Measurements from ENCODE around the gene NR2E3. TPM values are rescaled to one million over a fixed set of nuclear protein-coding genes. Genes with fewer than 3 reads are reported as not detected.

Gene NR2E3
- total and polyA plus RNA-seq, 4 donors = 0.17 to 0.18 TPM; not detected in 2

DNA sequence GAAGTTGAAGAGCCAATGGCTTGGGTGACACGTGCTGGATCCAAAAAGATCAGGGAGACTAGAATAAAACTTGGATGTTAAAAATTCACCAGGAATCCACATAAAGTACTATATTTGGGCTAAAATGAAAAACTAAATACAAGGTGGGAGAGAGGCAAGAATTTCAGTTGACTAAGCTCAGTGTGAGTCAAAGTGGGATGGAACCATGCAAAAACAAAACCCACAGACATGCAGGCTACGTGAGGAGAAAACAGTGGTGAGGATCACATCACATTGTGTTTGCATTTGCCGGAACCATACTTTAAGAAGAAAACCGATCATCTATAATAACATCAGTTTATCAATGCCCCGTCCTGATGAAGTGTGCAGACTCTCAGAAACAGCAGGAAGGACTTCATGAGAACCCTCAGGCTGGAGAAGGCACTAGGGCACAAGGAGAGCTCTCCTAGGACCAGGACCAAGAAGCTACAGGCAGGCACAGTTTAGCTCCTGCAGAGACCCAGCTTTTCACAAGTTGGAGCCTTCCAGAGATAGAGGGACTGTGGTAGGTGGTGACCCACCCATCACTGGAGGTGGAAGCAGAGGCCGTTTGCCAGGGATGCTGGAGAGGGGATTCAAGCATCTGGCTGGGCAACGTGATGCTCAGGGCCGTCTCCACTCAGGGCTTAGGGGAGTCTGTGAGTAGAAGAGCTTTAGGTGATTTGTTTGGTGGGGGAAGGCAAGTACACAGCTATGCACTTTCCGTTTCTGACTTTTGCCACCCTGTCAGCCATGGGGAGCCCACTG is 29.0 kb upstream of the NR2E3 start:
- no peak for DNase-seq (ENCODE audit: low spot score)
- no peak overlapping the region for H3K4me3 ChIP-seq (ENCODE audit: low read depth in 1 of 3, low read length in 3 of 3)
- WGBS = 81% methylated on average over 9 of the region's 9 CpGs
- peaks cover 0 to 9% (median 2%) of the 10 kb centered on the region in 4 donors for H3K36me3 ChIP-seq (ENCODE audit: control insufficient read depth in 4 of 4, insufficient read depth in 3 of 4, low read depth in 1 of 4, low read length in 3 of 4)
- H3K9ac ChIP-seq (ENCODE audit: low read depth in 1 of 2, low read length in 2 of 2) = no peak overlapping the region
- no peaks in the 10 kb centered on the region for H3K27me3 ChIP-seq (ENCODE audit: control insufficient read depth in 4 of 4, insufficient read depth in 4 of 4, low read length in 3 of 4)
- no peaks in the 10 kb centered on the region for H3K9me3 ChIP-seq (ENCODE audit: control insufficient read depth in 4 of 4, low read length in 3 of 4)
- H3K27ac ChIP-seq (ENCODE audit: low read depth in 1 of 2, low read length in 2 of 2) = no peak overlapping the region
- TF ChIP-seq SP1 (IDR thresholded peaks at IDR 0.05) (no peak), FOXA2 (IDR thresholded peaks at IDR 0.05) (no peak), JUND (IDR thresholded peaks at IDR 0.05) (no peak), EGR1 (IDR thresholded peaks at IDR 0.05; ENCODE audit: low read depth in 2 of 2) (no peak), HNF4G (IDR thresholded peaks at IDR 0.05) (no peak)
- no peaks in the 10 kb centered on the region for H3K4me1 ChIP-seq (ENCODE audit: control insufficient read depth in 4 of 4, insufficient read depth in 4 of 4, low read length in 3 of 4)

GRCh38 chr15:71781965-71782265 is 28.4 kb upstream of the NR2E3 start:
- Histone ChIP-seq H3K27ac (ENCODE audit: low read depth in 1 of 2, low read length in 2 of 2) (no peak overlapping the region), H3K27me3 (ENCODE audit: control insufficient read depth in 4 of 4, insufficient read depth in 4 of 4, low read length in 3 of 4) (no peaks in the 10 kb centered on the region), H3K9me3 (ENCODE audit: control insufficient read depth in 4 of 4, low read length in 3 of 4) (no peaks in the 10 kb centered on the region), H3K36me3 (ENCODE audit: control insufficient read depth in 4 of 4, insufficient read depth in 3 of 4, low read depth in 1 of 4, low read length in 3 of 4) (peaks cover 0 to 9% (median 2%) of the 10 kb centered on the region in 4 donors), H3K9ac (ENCODE audit: low read depth in 1 of 2, low read length in 2 of 2) (no peak overlapping the region), H3K4me3 (ENCODE audit: low read depth in 1 of 3, low read length in 3 of 3) (no peak overlapping the region), H3K4me1 (ENCODE audit: control insufficient read depth in 4 of 4, insufficient read depth in 4 of 4, low read length in 3 of 4) (no peaks in the 10 kb centered on the region)
- no peak for DNase-seq (ENCODE audit: low spot score)
- TF ChIP-seq ATF3 (IDR thresholded peaks at IDR 0.05) (no peak), NR2F2 (IDR thresholded peaks at IDR 0.05) (no peak), JUND (IDR thresholded peaks at IDR 0.05) (no peak), RXRA (IDR thresholded peaks at IDR 0.05) (no peak), RAD21 (IDR thresholded peaks at IDR 0.05) (no peak), GABPA (IDR thresholded peaks at IDR 0.05 in 1 of 2, conservative IDR thresholded peaks at IDR 0.05 in 1 of 2) (no peak), HNF4G (IDR thresholded peaks at IDR 0.05) (no peak), SP1 (IDR thresholded peaks at IDR 0.05) (no peak), TAF1 (conservative IDR thresholded peaks at IDR 0.05) (no peak), YY1 (IDR thresholded peaks at IDR 0.05) (no peak), EGR1 (IDR thresholded peaks at IDR 0.05; ENCODE audit: low read depth in 2 of 2) (no peak)
- TF ChIP-seq, protein P1, sequence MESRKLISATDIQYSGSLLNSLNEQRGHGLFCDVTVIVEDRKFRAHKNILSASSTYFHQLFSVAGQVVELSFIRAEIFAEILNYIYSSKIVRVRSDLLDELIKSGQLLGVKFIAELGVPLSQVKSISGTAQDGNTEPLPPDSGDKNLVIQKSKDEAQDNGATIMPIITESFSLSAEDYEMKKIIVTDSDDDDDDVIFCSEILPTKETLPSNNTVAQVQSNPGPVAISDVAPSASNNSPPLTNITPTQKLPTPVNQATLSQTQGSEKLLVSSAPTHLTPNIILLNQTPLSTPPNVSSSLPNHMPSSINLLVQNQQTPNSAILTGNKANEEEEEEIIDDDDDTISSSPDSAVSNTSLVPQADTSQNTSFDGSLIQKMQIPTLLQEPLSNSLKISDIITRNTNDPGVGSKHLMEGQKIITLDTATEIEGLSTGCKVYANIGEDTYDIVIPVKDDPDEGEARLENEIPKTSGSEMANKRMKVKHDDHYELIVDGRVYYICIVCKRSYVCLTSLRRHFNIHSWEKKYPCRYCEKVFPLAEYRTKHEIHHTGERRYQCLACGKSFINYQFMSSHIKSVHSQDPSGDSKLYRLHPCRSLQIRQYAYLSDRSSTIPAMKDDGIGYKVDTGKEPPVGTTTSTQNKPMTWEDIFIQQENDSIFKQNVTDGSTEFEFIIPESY (IDR thresholded peaks at IDR 0.05) = no peak
- TF ChIP-seq, protein P2, sequence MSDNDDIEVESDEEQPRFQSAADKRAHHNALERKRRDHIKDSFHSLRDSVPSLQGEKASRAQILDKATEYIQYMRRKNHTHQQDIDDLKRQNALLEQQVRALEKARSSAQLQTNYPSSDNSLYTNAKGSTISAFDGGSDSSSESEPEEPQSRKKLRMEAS (IDR thresholded peaks at IDR 0.05) = no peak
- WGBS = 81% methylated on average over 8 of the region's 8 CpGs

GRCh38 chr15:71782422-71783165 is 27.8 kb upstream of the NR2E3 start:
- H3K4me1 ChIP-seq (ENCODE audit: control insufficient read depth in 4 of 4, insufficient read depth in 4 of 4, low read length in 3 of 4) = no peaks in the 10 kb centered on the region
- H3K27me3 ChIP-seq (ENCODE audit: control insufficient read depth in 4 of 4, insufficient read depth in 4 of 4, low read length in 3 of 4) = no peaks in the 10 kb centered on the region
- H3K27ac ChIP-seq (ENCODE audit: low read depth in 1 of 2, low read length in 2 of 2) = no peak overlapping the region
- H3K9ac ChIP-seq (ENCODE audit: low read depth in 1 of 2, low read length in 2 of 2) = no peak overlapping the region
- no peaks in the 10 kb centered on the region for H3K9me3 ChIP-seq (ENCODE audit: control insufficient read depth in 4 of 4, low read length in 3 of 4)
- TF ChIP-seq FOXA1 (IDR thresholded peaks at IDR 0.05) (no peak), NR2F2 (IDR thresholded peaks at IDR 0.05) (no peak)
- H3K4me3 ChIP-seq (ENCODE audit: low read depth in 1 of 3, low read length in 3 of 3) = no peak overlapping the region
- WGBS = 81% methylated on average over 10 of the region's 10 CpGs
- H3K36me3 ChIP-seq (ENCODE audit: control insufficient read depth in 4 of 4, insufficient read depth in 3 of 4, low read depth in 1 of 4, low read length in 3 of 4) = peaks cover 0 to 3% (median 0%) of the 10 kb centered on the region in 4 donors
- DNase-seq (ENCODE audit: low spot score) = no peak
